ENCODE data around the gene CLEC19A.

Gene CLEC19A

GRCh38 chr16:19330841-19331397 lies 45.4 kb downstream of the CLEC19A start:
- no peak for DNase-seq

DNA sequence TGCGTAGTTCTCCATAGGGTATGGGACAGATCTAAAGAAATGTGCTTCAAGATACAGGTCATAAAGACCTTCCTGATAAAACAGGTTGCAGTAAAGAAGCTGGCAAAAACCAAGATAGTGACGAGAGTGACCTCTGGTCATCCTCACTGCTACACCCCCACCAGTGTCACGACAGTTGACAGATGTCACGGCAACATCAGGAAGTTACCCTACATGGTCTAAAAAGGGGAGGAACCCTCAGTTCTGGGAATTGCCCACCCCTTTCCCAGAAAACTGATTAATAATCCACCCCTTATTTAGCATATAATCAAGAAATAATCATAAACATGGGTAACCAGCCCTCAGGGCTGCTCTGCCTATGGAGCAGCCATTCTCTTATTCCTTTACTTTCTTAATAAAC lies 46.3 kb downstream of the CLEC19A start:
- peak; percentile 78 for DNase-seq

DNA sequence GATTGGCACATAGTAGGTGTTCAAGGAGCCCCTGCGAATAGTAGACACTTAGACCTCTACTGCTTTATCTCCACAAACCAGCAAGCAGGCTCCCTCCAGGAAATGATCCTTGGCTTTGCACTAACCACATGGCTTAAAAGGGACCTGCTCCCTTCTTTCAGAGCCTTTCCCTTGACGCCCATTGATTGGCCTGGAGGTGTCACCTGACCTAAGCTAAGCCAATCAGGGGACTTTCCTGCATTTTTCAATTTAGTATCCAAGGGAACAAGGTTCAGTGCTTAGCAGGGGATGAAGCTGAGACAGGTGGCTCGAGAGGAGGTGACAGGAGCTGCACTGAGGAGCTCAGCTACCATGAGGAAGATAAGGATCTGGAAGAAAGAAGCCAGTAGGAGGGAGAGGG lies 52.8 kb downstream of the CLEC19A start:
- DNase-seq = no peak

DNA sequence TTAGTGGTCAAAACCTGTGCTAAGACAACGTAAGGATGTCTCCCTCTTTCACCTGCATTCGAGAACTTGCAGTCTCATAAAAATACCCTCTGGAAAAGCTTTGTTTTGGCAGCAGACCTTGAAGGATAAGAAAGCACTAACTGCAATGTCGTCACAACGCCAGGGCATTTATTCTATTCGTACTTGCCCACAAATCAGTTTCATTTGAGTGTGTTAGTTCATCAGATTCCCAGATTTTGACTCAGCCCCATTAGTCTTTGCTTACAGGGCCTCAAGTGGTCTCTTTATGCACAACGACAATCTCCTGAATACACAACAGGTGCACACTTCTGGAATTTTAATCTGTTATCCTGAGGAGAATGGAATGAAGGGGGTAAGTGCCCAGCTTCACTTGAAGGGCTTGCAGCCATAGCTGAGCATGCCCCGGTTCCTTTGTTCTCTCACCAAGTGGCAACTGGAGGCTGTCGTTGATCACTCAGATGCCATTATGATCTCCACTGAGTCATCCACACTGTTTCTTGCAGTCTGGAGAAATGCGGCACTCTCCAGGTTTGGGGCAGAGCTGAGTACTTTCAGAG lies 58.8 kb downstream of the CLEC19A start:
- DNase-seq = no peak

DNA sequence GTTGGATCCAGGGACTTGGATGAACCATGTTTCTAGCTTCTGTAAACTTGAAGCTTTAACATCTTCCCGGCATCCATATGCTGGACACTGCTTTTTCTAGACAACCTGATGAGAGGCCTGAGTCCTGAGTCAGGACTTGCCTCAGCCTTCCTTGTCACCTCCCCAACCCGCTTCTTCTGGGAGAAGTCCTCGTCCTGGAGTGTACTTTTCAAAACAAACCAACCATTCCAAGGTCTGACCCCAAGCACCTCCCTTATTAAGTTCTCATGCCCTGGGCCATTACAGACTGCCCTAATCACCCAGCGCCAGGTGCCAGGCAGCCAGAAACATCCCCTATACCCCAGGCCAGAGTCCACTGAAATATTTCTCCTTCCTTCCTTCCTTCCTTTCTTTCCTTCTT lies 59.4 kb downstream of the CLEC19A start:
- DNase-seq = no peak

GRCh38 chr16:19346335-19346922 lies 60.9 kb downstream of the CLEC19A start:
- no peak for DNase-seq

DNA sequence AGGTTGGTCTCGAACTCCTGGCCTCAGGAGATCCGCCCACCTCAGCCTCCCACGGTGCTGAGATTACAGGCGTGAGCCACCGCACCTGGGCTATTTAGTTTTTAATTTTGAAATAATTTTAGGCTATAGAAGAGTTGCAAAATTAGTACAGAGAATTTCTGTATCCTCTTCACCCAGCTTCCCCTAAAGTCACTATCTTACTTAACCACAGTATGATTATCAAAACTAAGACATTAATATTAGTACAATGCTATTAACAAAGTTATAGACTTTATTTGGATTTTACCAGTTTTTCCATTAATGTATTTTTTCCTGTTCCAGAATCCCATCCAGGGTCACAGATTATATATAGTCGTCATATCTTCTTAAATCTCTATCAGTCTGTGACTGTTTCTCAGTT lies 62.6 kb downstream of the CLEC19A start:
- DNase-seq = no peak

GRCh38 chr16:19348578-19349315 lies 63.2 kb downstream of the CLEC19A start:
- DNase-seq = no peak

- no peak for DNase-seq
These were observed 68.8 kb downstream of the CLEC19A start for GRCh38 chr16:19354371-19354770.

- DNase-seq = no peak
These were observed 70.8 kb downstream of the CLEC19A start for GRCh38 chr16:19356024-19356952.

DNA sequence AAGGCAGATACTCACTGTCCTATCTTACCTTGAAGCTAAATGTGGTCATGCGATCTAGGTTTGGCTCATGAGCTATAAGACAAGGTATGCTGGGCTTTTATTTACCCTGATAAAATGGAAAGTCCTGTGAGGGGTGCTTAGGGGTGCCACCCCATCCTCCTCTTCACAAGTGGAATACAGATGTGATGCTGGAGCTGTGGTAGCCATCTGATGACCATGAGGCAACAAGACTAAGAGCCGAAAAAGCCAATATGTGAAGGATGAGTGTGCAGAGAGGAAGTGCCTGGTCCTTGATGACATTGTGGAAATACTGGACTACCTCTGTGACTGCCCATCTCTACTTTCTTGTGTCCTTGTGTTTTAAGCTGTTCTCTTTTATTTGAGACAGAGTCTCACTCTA lies 74.0 kb downstream of the CLEC19A start:
- DNase-seq = no peak
